Measurements from ENCODE around the gene PDE6C.

The PDE6C gene

GRCh38 chr10:93595378-93596161 is 16.8 kb upstream of the PDE6C start:
- no peak for DNase-seq

- DNase-seq: no peak
Observed at GRCh38 chr10:93596539-93596938, 15.8 kb upstream of the PDE6C start.

- no peak for DNase-seq
Observed at GRCh38 chr10:93597075-93597599, 15.2 kb upstream of the PDE6C start.

- DNase-seq: no peak
Observed at GRCh38 chr10:93598157-93598556, 14.2 kb upstream of the PDE6C start.

GRCh38 chr10:93599335-93599734 is 13.0 kb upstream of the PDE6C start:
- no peak for DNase-seq

- no peak for DNase-seq
Observed at GRCh38 chr10:93599778-93600177, 12.6 kb upstream of the PDE6C start.

GRCh38 chr10:93600446-93601145 is 11.7 kb upstream of the PDE6C start:
- DNase-seq: no peak

GRCh38 chr10:93601146-93601773 is 11.1 kb upstream of the PDE6C start, which contains the start of gene RBP4:
TSS of gene RBP4 (minus strand) at chr10:93601235. CDS start at chr10:93601028, 207 bp downstream.
- no peak for DNase-seq

- no peak for DNase-seq
Observed at GRCh38 chr10:93601774-93602162, 10.6 kb upstream of the PDE6C start.

GRCh38 chr10:93603023-93603422 is 9.3 kb upstream of the PDE6C start:
- no peak for DNase-seq

- DNase-seq: no peak
Observed at GRCh38 chr10:93604146-93604545, 8.2 kb upstream of the PDE6C start.

- DNase-seq: no peak
Observed at GRCh38 chr10:93608421-93608820, 3.9 kb upstream of the PDE6C start.

GRCh38 chr10:93613126-93613525 is 789 bp downstream of the PDE6C start:
- DNase-seq: no peak

- no peak for DNase-seq
Observed at GRCh38 chr10:93614101-93614825, 1.9 kb downstream of the PDE6C start.

GRCh38 chr10:93615576-93616235 is 3.4 kb downstream of the PDE6C start:
- DNase-seq: no peak

- no peak for DNase-seq
Observed at GRCh38 chr10:93620925-93621324, 8.6 kb downstream of the PDE6C start.

- no peak for DNase-seq
Observed at GRCh38 chr10:93622942-93623341, 10.6 kb downstream of the PDE6C start.

GRCh38 chr10:93628858-93629257 is 16.5 kb downstream of the PDE6C start:
- no peak for DNase-seq

- no peak for DNase-seq
Observed at GRCh38 chr10:93629647-93630305, 17.4 kb downstream of the PDE6C start.

GRCh38 chr10:93630625-93631557 is 18.6 kb downstream of the PDE6C start:
- no peak for DNase-seq

- DNase-seq: no peak
Observed at GRCh38 chr10:93639791-93640190, 27.5 kb downstream of the PDE6C start.

Measured in activated CD4-positive, alpha-beta T cell treated with anti-CD3 and anti-CD28 coated beads, Interleukin-10, Interleukin-2, amounts not matched to agents 100 ng/mL and 50 ng/mL, durations not matched to agents 16 hours and 8 hours (primary cell).